Activated T-cell treated with anti-CD3 and anti-CD28 coated beads, Interleukin-2, amount 50 U/mL, for 48 hours (primary cell): ENCODE measurements around the gene DOCK11.
"Not testable (repeated sequence)": the region's sequence is repeated elsewhere in the genome, so short reads cannot be mapped to it uniquely, and the experiment has no call there.

Source experiments
- DNase-seq, 2 experiments: peaks; one replicate each; pipeline ENCODE4 v3.0.0-alpha.2; 2020

The DOCK11 gene

DNA sequence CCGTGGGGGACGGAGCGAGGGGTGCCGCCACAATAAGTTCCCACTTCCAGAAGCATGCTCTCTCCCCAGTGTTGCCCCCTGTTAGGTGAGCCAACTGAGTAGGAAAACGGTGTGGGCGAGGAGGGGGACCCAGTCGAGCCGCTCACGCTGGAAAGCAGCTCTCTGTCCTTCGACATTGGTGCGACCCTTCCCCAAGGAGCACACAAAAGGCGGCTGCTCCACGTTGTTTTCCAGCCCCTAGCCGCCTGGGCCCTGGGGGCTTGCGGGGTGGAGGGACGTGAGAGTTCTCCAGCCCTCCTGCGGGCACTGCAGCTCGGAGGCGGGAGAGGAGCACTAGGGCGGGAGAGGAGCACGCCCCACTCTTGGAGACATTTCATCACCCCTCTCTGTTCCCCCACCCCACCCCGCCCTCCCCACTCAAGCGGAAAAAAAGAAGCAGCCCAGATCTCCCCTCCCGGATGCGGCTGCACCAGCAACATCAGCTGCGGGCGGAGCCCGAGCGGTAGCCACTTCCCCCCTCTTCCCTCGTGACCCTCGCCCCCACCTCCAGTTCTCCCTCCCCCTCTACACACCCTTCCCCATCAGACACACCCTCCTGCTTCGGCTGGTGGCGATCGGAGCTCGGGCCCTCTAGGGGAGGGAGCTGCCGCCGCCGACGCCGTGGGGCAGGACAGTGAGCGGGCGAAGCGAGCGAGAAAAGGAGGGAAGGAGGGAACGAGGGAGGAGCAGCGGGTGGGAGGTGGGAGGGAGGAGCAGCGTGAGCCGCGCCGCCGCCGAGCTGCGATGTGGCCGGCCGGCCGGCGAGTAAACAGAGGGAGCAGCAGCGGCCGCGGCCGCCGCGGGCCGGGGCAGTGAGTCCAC is at the start of gene DOCK11:
Gene DOCK11, plus strand, starts transcription at position 755 of the 861 bp plus-strand sequence. CDS start 157 bp downstream, outside the sequence.
- DNase-seq = peak; percentile 81 to 82

DNA sequence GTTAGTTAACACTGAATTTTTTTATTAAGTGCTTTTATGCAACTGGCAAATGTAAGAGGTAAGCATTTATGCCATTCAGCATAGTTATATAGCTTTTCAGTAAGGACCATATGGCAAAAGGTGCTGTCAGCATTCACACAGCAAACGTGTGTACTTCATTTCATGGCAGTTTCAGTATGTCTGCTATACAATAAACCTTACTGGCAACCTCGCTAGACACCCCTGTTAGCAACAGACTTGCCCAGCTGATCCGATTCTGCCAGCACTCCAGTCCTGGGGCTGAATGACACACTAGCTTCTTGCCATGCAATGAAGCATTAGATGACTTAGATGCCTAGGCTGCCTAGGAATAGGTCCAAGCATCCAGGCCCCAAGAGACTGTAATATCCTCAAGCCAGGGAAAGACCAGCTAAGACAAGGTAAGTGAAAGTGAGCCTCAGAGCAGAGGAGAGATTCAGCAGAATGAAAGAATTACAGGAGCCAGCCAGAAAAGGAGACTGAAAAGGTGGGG is 47.3 kb upstream of the DOCK11 start:
- no peak for DNase-seq

DNA sequence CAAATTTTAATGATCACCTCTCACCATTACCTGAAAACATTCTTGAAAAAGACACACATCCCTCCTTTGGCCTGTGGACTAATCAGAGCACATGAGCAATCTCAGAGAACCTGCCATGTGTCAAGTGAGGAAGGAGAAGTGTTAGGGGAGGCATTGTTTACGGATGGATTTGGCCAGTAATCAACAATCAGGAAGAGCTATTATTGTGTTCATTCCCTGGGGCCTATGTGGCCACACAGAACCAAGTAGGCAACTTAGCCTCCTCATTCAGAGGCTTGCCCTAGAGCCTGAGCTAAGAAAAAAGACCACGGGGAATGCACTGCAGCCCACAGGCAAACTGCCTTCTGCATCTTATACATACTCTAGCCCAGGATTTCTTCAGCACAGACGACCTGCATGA is 40.6 kb upstream of the DOCK11 start:
- no peak for DNase-seq

DNA sequence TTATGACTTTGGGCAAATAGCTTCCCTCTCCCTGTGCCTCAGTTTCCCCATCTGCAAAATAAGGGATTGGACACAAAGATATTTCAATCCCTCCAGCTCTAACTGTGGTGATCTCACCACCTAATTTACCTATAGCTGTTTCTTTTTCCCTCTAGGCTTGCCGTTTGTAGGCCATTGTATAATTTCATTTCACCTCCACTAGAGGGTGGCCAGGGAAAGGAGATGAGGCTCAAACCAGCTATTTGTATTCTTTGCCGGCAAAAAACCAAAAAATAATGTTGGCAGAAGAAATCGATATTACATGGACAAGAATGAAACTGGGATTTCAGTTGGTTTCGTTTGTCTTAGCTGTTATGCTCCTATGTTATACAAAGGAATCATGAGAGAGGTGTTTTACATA is 36.1 kb upstream of the DOCK11 start:
- DNase-seq = no peak

DNA sequence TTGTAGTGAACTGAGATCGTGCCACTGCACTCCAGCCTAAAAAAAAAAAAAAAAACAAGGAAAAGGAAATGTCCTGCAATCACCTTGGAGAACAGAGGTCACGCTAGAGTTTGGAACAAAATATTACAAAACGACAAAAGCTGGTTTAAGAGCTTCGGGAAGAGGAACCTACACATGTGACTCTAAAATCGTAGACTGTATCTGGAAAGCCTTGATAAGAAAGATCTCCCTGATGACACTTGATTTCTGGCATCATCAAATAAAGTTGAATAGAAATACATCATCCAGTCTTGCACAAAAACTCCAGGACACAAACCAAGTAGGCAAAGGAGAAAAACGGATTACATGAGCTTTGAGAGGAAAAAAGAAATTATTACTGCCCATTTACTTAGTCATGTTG is 31.1 kb upstream of the DOCK11 start:
- DNase-seq = no peak

DNA sequence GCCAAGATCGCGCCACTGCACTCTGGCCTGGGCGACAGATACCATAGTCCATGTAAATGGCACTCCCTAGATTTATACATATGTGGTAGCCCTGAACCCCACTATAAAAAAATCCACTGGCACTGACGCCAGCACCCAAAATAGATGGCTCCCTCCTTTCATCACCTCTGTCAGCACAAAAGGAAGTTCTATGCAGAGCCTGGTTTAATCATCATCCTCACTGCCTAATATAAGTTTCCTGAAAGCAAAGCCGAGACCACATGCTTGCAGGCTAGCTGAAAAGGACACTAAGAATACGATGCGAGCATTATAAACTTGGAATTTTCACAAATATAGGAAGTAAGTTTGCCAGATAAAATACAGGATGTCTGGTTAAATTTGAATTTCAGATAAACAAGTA is 27.5 kb upstream of the DOCK11 start:
- DNase-seq = no peak

DNA sequence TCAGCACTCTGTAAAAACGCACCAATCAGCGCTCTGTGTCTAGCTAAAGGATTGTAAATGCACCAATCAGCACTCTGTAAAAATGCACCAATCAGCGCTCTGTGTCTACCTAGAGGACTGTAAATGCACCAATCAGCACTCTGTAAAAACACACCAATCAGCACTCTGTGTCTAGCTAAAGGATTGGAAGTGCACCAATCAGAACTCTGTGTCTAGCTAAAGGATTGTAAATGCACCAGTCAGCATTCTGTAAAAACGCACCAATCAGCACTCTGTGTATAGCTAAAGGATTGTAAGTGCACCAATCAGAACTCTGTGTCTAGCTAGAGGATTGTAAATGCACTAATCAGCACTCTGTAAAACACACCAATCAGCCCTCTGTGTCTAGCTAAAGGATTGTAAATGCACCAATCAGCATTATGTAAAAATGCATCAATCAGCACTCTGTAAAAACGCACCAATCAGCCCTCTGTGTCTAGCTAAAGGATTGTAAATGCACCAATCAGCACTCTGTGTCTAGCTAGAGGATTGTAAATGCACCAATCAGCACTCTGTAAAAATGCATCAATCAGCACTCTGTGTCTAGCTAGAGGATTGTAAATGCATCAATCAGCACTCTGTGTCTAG is 24.8 kb upstream of the DOCK11 start:
- not testable (repeated sequence) for DNase-seq

DNA sequence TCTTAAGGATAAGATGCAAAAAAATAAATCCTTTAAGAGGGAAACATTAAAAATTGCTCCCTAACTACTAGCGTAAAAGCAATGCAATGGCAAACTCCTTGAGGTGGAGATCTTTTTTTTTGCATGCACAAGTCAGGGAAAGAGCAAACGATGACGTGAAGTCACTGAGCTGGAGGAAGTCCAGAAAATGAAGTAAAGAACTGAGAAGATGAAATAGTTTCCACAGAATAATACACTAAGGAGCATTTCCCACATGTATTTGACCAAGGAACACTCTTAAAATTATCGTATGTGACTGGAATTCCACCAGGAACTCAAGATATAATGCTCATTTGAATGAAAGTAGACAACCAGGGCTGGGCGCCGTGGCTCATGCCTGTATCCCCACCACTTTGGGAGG is 21.0 kb upstream of the DOCK11 start:
- DNase-seq = no peak

DNA sequence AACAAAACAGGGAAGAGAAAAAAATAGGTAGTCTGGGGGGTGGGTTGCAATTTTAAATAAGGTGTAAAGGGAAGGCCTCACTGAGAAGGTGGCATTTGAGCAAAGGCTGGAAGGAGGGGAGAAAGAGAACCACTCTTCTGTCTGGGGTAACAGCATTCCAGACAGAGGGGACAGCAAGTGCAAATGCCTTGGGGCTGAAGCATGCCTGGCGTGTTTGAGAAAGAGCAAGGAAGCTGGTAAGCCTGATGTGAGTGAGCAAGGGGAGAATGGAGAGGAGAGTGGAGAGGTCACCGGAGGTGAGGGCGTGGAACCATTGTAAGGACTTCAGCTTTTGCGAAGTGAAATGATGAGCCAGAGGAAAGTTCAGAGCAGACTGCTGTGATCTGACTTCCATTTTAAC is 19.7 kb upstream of the DOCK11 start:
- DNase-seq = no peak

DNA sequence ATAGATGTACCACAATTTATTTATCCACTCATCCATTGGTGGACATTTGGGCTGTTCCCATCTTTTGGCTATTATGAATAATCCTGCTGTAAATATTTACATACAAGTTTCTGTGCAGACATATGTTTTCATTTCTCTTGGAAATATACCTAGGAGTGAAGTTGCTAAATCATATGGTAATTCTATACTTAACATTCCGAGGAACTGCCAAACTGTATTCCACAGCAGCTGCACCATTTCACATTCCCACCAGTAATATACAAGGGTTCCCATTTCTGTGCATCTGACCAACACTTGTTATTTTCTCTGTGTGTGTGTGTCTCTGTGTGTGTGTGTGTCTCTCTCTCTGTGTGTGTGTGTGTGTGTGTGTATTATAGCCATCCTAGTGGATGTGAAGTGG is 15.4 kb upstream of the DOCK11 start:
- DNase-seq = no peak

DNA sequence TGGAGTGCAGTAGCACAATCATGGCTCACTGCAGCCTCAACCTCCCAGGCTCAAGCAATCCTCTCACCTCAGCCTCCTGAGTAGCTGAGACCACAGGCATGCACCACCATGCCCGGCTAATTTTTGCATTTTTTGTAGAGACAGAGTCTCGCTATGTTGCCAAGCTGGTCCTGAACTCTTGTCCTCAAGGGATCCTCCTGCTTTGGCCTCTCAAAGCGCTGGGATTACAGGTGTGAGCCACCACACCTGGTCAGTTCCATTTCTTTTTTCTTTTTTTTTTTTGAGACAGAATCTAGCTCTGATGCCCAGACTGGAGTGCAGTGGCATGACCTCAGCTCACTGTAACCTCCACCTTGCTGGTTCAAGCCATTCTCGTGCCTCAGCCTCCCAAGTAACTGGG is 13.2 kb upstream of the DOCK11 start:
- not testable (repeated sequence) for DNase-seq

DNA sequence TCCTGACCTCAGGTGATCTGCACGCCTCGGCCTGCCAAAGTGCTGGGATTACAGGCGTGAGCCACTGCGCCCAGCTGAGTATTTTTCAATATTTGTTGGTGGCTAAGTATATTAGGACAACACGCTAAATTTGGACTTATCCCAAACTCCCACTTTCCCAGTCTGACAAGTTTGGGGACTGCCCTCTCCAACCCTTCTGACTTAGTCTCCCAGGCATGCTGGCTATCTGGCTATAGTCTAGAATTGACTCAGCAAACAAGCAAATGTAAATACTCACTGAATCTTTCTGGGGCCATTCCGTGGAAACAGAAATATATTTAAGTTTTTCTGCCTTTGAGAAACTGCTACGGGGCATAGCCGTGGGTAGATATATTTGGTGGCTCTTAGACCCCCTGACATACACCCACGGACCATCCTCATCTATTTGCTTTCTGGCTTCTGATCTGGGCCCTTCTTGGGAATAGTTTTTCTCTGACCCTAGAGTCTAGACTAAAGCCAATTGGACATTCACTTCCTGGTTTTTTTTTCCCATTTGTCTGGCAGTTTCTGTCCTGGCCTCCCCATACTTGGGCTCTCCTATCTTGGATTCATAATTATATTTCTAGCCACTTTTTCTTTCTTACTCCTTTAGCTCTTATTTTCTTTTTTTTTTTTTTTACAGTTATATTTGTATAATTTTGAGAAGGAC is 11.3 kb upstream of the DOCK11 start:
- DNase-seq = no peak

DNA sequence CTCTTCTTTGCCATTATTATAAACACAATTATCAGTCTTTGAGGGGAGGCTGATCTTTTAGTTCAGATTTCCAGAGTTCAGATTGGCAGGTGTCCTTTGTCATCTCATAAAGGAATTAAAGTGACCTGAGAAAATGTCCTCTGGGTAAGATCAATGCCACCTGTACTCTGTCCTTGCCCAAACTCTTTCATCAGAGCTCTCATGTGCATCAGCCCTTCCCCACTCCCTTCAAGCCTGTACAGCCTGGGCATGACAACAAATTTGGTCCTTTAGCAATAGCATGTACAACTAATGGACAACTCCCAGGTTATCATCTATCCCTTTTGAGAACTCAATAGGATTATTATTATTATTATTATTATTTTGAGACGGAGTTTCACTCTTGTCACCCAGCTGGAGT is 8.9 kb upstream of the DOCK11 start:
- DNase-seq = not testable (repeated sequence)

DNA sequence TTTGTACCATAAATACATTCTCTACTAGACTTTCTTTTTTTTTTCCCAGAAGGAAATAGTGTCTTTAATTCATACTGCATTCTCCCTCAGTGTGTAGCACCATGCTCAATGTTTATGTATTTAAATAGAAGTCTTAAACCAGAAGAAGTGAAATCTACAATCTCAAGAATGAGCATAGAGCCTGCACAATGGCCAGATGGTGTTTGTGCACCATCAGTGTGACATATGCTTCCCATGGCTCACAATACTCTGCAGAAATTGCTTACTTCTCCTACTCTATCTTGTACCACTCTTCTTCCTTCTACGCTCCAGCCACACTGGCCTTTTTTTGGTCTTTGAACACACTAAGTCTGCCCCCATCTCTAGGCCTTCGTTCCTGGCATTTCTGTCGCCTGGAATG is 2.6 kb upstream of the DOCK11 start:
- no peak for DNase-seq

DNA sequence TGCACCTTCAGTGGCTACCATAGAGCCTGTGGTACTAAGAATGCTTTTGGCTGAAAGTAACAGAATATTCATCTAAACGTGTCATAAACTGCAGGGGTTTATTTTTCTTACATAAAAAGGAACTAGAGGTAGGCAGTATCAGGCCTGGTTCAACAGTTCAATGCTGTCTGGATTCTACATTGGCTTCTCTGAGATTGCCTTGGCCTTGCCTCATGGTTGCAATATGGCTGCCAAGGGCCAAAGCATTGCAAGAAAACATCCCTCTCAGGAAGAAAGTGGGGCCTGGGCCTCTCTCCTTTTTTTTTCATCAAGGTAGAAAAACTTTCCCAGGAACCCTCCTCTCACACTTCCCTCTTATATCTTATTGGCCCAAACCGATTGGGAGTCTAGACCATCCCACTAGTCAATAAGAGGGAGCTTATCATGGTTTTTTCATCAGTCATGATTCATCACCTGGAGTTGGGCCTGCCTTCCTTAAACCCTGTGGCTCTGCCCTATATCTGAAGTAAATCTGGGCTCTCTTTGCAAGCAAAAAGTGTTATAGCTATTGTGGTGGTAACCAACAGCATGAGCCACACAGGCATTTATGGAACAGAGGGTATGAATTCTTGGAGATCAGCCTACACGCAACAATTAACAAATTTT is 1.8 kb upstream of the DOCK11 start:
- no peak for DNase-seq

DNA sequence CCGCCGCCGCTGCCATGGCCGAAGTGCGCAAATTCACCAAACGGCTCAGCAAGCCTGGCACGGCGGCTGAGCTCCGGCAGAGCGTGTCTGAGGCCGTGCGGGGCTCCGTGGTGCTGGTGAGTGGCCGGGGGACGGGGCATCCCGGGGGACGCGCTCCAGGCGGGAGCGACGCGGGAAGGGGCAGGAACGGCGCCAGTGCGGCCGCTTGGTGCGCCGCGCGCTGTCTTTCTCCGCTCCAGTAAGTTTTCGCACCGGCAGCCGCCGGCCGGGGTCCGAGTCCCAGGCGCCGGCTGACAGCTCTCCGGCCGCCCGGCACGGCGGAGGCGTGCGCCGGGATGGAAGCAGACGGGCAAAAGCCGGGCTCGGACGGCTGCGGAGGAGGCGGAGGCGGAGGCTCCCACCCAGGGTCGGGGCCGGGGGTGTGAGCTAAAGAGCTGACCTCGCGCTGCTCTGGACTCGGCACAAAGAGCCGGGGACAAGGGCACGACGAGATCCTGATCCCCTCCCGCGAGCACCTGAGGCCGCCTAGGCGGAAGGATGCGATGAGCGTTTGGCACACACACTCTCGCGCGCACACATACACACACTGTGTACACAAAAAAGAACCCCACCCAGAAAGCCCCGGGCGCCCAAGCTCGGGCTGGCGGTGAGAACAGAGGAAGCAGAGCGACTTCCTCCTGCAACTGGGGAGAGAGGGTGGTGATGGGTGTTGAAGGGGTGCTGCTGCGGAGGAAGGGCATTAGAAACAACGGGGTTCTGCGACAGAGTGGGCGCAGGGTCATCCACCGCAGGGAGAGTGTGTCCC is 545 bp downstream of the DOCK11 start:
- peak; percentile 75 to 77 for DNase-seq

DNA sequence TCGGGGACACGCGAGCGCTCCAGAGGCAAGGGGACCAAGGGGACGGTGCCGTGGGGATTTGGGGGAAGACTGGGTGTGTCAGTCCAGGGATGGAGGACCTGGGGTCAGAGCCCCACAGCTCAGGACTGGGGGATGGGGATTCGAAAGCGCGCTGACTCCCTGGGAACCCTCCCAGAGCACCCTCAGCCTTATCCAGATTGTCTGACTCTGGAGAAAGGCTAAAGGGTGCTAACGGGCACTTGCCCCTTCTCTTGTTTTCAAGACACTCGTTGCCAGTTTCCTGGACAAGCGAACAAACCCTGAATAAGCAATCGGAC is 1.1 kb downstream of the DOCK11 start:
- DNase-seq = no peak

DNA sequence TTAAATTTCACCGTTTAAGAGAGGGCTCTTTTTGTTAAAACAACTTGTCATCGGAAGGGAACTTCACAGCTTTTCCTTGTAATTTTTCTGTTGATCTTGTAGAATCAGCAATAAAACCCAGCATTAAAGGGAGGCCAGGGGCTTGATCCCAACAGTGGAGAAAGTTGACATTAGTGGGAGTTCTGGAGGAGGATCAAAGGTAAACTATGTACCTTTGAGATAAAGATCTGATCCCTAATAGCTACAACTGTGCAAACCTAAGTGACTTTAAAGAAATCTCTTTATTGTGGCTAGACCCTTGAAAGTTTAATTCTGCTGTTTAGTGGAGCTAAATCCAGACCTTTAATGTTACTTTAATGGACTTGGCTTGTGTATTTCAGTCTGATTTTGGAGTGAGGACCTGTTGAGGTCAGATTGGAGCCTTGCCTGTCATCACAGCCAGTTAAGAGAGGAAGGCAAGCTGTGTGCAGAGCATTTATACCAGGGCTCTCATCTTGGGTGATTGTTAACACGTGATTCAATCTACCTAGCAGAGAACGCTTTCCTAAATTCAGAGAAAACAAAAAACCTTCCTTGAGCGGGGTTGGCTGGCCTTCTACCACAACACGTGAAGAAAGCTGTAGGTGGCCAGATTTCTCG is 1.7 kb downstream of the DOCK11 start:
- DNase-seq = no peak

DNA sequence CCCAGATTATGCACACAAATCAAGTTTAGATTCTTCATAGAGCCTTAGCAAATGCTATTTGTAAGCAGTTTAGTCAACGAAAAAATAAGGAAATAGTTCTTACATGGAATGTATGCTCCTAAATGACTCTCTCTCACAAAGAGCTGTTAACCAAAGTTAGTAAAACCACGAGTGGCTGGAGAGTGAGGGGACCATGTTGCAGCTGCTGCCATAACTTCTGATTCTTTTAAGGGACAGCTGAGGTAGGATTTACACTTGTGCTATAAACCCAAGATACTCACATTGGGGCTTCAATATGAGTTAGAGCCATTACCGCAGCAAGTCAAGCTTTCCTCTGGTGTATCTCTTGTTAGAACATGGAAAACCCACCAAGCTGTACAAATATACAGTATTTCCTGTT is 2.7 kb downstream of the DOCK11 start:
- no peak for DNase-seq

DNA sequence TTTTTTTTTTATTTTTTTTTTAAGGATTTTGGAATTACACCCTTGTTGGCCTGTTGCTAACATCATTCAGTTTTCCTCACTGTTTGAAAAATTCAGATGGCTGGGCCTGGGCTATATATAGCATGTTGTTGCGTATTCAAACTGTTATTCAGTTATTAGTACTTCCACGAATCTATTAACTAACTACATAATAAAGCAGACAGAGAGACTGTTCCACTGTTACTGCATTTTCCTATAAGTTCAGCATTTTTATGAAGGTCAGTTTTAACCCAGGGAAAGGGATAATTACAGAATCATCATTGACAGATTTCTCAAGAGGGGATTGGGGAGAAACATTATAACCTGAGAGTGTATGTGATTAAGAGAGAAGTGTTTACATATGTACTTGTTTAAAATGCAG is 3.1 kb downstream of the DOCK11 start:
- DNase-seq = no peak

DNA sequence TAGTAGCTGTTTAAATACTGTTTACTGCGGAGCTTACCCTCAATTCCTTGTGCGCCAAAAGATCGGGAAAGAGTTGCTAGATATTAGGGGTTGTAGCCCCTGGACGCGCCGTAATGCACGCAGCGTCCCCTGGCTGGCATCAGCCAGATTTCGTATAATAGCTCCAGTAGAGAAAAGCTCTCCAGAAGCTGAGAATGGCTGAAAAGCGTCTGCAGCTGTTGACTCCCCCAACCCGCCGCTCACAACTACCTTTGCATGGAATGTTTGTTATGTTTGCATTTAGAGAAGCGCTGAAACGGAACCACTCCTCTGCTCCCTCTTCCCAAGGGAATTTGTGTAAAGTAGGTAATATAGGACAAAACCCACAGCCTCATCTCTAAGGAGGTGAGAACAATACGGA is 3.7 kb downstream of the DOCK11 start:
- no peak for DNase-seq
